ENCODE data around the gene COL1A1.
A peak's percentile ranks its signal among the peaks of the same experiment; 100 is the strongest.

Gene COL1A1

DNA sequence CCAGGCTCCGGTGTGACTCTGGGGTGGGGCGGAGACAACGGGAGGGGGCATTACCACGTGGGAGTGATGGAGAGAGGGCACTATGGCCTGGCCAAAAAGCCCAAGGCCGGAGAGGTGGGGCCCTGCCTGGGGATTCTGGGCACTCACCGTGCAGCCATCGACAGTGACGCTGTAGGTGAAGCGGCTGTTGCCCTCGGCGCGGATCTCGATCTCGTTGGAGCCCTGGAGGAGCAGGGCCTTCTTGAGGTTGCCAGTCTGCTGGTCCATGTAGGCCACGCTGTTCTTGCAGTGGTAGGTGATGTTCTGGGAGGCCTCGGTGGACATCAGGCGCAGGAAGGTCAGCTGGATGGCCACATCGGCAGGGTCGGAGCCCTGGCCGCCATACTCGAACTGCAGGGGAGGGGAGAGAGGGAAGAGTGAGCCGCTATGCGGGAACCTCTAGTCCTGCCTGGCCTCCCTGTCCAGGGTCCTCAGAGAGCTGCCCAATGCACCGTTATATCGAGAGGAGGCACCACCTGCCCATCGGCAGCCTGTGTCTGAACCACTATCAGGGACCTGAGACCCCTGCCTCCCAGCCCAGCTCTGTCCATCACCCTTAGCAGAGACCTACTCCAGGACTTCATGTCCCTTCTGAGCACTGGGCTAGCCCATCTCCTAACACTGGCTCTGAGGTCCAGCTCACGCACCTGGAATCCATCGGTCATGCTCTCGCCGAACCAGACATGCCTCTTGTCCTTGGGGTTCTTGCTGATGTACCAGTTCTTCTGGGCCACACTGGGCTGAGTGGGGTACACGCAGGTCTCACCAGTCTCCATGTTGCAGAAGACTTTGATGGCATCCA is 15.6 kb downstream of the COL1A1 start:
- no peak for DNase-seq

DNA sequence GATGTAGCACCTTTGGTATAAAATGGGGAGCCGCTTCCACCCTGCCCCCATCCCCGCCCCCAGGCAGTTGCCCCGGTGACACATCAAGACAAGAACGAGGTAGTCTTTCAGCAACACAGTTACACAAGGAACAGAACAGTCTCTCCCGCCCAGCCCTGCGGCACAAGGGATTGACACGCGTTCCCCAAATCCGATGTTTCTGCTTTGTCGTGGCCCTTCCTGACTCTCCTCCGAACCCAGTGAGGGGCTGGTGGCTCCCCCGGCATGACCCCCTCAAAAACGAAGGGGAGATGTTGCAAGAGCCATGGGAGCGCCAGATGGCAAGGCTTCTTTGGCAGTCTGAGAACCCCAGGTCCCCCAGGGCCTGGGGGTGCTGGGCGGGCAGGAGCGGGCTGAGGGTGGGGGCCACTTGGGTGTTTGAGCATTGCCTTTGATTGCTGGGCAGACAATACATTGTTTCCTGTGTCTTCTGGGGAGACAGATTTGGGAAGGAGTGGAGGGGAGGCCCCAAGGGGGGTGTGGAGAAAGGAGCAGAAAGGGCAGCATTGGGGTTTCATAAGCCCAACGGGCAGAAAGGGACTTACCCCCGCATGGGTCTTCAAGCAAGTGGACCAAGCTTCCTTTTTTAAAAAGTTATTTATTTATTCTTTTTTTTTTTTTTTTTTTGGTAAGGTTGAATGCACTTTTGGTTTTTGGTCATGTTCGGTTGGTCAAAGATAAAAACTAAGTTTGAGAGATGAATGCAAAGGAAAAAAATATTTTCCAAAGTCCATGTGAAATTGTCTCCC is 16.6 kb downstream of the COL1A1 start:
- DNase-seq = no peak

DNA sequence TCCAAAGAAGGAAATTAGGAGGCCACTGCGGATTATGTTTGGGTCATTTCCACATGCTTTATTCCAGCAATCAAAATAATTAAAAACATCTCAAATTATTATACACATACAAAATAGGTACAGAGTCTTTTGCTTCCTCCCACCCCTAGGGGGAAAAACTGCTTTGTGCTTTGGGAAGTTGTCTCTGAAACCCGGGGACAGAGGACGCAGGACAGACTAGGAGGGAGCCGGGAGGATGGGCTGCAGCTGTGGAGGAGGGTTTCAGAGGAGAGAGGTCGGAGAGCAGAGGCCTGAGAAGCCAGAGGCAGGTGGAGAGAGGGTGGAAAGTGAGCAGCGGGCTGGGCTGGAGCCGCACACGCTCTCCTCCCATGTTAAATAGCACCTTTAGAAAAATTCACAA is 17.4 kb downstream of the COL1A1 start:
- no peak for DNase-seq

DNA sequence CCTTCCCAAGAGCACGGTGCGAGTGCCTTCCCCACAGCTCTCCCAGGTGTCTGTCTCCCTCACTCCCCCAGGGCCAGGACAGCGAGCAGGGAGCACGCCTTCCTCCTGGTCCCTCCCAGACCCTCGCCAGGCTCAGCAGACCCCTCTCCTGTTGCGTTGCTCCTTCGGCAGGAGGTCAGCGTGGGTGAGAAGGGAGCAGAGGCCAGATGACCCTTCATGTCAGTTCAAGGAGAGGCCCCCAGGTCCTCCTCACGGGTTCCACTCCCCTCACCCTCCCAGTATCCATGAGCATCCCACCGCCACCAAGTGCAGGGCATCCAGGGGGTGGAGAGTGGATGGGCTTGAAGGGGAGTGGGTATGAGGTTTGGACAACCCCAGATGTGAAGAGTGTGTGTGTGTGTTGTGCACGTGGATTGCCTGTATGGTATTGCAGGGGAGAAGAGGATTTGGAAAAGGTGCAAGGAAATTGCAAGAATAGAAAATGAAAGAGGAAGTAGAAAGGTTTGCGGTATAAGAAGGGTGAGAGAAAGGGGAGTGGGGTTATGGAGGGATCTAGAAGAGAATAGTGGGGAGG is 17.9 kb downstream of the COL1A1 start:
- no peak for DNase-seq

DNA sequence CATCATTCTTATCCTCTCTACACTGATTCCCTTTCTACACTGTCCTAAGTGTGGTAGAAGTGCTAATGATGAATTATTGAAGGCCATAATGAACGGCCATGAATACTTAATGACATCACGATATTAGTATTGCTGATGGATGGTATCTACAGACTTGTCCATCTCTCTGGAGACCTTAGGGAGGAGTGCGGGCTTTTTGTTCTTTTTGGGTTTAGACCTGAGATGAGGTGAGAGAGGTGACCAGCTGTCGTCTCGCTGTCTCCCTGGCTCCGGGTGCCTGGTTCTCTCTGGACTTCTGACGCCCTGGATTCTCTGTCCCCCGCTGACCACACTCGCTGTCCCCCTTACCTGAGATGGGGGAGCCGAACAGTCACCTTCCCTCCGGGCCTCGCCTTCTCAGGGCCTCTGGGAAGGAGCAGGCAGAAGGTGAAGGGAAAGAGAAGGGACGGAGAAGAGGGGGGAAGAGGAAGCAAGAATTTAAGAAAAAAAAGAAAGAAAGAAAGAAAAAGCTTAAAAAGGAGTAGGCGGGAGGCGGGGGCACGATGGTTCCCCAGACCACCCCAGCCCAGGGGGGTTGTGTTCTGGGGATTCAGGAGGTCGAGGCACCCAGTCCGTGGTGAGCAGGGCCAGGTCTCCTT is 18.5 kb downstream of the COL1A1 start:
- DNase-seq = no peak

DNA sequence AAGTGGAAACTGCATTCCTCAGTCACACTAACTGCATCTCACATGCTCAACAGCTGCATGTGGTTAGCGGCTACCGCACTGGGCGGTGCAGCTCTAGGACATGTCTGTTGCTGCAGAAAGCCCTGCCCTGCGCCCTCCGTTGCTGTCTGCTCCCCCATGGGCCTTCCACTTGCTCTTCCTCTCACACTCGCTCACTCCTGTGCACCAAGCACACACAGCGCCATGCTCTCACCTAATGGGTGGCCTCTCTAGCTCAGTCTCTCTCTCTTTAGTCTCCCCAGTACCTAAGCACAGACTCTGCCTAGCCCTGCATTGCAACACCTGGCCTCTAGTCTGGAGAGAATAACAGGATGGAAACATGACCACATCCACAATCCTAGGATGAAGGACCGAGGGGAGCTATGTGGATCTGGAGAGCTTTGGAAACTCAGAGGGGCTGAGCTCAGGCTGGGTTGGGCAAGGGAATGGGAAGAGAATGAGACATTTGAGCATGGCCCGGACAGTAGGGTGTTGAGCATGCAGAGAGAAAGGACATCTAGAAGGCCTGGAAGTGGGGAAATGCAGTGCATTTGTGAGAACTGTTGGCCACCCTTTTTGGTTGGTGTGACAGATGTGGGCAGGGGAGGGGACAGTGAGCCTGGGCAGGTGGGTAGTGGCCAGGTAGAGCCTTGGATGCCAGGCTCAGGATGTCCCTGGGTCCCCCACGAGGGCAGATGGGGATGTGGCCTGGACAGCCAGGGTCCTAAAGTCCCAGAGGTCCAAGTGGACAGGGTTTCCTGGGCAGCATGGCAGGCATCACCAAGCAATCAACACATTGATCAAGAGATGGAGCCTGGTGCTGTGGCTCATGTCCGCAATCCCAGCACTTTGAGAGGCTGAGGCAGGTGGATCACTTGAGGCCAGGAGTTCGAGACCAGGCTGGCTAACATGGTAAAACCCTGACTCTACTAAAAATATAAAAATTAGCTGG is 19.6 kb downstream of the COL1A1 start:
- DNase-seq = no peak

DNA sequence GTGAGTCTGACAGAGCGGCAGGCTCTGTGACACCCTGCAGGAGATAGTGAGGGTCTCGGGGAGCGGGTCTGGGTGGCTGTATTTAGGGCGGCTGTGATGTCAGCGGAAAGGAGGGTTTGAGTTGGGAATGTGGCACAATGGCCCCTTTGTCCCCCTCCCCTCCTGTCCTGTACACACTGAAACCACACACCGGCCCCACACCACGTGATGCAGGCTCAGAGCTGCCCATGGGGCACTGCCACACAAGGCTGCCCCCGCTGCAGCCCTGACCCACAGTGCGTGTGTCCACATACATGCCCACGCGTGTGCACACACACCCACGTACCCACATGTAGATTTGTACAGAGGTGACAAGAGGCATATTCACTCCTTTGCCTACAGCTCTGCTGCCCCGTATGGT is 20.3 kb downstream of the COL1A1 start:
- DNase-seq = no peak

DNA sequence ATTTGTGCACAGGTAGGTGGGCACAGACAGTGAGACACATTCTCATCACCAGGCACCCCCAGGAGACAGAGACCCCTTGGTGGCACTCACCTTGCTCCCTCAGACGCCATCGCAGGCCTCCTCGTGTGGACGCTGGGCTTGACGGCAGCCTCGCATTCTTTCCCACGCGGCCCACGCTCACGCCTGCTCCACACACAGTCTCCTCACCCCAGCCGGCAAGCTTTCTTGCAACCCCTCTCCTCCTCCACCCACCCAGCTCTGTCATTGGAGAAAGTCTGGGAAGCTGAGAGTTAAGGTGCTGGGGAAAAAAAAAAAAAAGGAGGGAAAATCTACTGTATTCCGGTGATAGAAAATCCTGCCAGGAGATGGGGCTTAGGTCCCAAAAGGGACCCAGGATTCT is 20.8 kb downstream of the COL1A1 start:
- no peak for DNase-seq

DNA sequence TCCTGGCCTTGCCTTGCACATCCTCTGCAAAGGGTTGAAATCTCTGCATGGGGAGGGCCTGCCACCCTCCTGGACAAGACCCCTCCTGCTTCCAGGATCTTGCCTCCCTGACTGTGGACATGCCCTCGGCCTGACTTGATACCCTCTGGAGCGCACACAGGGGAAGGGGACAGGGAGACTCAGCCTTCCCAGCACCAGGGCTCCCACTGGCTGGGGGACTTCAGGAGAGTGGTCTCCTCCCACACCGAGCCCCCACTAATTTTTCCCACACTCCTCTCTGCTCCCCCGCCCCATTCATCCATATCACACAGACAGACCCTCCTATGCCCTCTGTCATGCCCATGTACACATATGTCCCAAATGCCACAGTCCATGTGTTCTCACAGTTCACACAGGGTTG is 21.3 kb downstream of the COL1A1 start:
- DNase-seq = no peak

DNA sequence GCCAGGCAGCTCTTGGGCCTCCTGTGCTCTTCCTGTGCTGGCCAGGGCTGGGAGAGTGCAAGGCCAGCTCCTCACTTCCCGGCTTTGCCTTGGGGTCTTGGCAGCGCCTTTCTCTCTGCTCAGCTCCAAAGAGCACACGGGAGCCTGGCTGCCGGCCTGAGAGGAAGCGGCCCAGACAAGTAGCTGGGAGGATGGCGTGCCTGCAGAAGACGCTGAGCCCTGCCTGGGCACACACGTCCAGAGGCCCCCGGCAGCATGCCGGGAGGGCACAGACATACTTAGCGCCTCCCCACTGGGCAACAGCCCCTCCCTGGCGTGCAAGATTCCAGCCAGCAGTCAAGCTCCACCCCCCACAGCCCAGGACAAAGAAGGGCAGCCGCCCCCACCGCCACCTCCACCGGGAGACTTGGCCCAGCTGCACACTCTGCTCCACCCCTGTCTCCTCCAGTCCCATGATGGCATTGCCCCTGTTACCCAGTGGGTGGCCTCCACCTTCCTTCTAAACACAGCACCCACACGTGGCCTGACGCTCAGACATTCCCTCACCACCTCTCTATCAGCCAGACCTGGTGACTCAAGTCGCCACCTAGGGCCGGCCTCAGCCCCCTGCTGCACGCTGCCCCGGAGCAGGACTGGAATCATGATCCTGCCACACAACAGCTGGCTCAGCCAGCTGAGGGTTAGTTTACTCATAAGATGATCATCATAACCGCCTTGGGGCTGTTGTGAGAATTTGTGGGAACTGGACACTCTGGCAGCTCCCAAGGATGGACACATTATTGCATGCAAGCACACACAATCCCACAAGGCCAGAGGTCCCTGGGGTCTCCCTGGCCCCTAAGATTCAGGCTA is 23.2 kb downstream of the COL1A1 start:
- DNase-seq = peak; percentile 33

DNA sequence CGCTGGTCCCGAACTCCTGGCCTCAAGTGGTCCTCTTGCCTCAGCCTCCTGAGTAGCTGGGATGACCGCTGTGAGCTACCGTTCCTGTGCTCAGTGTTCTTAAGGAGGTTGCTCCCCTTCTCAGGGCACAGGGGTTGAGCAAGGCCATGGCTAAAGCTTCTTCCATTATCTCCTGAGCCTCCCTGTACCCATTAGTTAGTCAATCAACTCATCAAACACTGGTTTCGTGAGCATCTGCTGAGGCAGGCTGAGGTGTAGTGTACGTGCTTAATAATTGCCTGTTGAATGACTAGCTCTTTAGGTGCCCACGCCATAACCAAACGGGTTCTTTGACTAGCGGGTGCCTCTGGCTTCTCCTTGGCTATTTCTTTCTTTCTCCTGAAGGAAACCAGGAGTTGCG is 24.0 kb downstream of the COL1A1 start:
- DNase-seq = no peak

DNA sequence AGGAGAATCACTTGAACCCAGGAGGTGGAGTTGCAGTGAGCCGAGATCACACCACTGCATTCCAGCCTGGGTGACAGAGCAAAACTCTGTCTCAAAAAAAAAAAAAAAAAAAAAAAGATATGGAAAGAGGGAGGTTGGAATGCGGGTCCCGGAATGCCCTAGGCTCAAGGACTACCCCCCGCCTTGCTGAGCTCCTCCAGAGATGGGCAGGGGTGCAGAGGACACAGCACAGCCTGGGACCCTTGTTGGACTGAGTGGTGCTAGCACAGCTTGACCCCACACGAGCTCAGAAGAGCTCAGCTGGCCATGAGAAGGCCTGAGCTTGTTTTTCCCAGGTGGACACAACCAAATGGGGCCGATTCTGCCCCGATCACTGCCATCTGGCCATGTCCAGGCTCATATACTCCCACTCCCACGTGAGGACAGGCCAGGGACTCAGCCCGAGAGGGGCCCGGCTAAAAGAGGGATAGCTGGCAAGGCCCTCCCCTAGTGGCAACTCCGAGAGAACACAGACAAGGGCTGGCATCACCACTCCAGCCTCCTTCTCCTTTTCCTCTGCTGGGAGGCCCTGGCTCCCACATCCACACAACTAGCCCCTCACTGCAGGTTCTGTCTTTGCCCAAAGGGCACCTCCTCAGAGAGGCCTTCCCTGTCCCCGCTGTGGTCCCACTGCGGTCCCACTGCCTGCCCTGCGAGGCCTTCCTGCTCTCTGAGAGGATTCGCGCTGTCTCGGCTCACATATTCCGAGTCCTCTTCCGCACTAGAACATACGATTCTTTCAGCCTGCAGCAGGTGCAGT is 24.7 kb downstream of the COL1A1 start:
- DNase-seq = no peak

DNA sequence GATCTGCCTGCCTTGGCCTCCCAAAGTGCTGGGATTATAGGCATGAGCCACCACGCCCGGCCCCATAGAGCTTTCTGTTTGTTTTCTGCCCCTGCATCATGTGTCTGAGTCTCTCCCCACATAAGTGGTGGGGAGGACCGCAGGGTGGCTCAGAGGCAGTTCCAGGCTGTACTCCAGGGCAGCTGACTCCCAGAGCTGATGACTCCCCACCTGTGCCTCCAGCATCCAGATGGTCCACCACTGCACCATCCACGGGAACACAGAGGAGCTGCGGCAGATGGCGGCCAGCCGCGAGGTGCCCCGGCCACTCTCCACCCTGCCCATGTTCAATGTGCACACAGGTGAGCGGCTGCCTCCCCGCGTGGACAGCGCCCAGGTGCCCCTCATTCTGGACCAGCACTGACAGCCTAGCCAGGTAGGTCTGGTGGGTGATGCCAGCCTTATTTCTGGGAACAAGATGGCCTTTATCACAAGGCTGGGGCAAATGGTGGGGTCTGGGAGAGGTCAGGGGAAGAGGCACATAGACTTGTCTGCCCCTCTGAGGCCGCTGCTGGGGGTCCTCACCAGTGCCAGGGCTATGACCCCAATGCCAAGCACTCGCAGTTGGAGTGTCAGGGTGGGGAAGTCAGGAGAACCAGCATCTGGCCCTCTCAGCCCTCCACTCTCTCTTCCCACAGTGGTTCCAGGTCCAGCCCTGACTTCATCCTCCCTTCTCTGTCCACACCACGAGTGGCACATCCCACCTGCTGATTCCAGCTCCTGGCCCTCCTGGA is 26.2 kb downstream of the COL1A1 start:
- DNase-seq = no peak

DNA sequence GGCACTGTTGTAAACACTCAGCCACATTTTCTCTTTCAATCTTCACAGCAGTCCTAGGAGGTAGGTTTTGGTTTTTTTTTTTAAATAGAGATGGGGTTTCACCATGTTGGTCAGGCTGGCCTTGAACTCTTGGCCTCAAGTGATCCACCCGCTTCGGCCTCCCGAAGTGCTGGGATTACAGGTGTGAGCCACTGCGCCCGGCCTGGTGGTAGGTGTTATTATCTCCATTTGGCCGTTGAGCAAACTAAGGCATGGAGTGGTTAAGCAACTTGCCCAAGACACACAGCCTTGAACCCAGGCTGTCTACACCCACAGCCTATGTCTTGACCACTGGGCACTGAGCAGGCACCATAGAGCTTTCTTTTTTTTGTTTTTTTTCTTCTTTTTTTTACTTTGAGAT is 27.0 kb downstream of the COL1A1 start:
- no peak for DNase-seq

DNA sequence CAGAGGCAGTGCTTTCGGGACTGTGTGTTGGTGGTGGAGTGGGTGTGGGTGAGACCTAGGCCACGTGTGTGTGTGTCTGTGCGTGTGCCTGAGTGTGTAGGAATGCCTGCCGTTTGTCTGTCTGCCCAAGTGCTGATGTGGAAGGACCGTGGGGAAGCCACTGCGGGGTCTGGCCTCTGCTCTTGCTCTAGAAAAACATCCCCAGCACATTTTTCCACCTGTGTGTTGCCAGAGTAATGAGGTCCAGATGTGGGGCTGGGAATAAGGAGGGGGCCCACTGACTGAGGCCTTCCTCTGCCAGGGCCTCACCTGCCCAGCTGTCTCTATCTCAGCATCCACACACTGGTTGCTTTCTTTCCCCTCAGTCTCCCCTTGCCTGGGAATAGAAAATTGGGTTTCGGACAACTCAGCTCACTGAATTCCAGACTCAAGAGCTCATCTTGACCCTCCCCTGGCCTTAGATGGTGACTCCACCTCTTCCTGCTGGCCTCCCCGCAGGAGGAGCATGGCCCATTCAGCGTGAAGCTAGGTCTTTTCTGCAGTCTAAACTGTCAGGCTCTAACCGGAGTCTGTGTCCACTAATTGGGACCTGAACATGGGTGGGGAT is 28.0 kb downstream of the COL1A1 start:
- DNase-seq = no peak

DNA sequence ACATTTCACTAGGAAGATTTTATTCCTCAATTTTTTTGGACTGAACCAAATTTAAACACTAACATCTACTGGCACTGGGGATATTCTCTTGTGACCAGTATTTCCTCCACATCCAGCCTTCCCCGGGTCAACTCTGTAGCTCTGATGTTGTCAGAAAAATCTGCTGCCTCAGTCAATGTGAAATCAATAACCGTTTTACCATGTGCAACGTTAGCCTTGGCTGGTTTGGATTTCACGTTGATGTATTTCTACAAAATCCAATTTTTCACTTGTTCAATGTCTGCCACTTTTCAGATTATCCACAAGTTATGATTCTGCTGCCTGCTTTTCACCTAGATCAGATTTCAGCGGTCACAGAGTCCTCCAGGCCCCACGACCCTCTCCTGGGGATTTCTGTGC is 28.5 kb downstream of the COL1A1 start:
- no peak for DNase-seq

DNA sequence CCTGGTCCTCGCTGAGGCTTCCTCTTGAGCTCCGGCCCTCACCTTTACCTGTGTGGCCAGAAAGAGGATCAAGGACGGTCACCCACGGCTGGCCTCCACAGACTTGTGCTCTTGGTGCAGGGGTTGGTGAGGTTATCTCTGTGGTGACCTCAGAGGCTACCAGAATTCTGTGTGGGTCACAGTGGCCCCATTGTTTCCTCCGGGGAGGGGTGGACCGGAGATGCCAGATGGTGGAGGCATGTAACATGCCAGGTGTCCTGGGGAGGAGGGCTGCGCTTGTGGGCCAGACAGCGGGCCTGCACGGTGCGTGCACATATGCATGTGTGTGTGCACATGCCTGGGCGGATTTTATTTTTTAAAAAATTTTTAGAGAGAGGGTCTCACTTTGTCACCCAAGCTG is 29.3 kb downstream of the COL1A1 start:
- DNase-seq = no peak

DNA sequence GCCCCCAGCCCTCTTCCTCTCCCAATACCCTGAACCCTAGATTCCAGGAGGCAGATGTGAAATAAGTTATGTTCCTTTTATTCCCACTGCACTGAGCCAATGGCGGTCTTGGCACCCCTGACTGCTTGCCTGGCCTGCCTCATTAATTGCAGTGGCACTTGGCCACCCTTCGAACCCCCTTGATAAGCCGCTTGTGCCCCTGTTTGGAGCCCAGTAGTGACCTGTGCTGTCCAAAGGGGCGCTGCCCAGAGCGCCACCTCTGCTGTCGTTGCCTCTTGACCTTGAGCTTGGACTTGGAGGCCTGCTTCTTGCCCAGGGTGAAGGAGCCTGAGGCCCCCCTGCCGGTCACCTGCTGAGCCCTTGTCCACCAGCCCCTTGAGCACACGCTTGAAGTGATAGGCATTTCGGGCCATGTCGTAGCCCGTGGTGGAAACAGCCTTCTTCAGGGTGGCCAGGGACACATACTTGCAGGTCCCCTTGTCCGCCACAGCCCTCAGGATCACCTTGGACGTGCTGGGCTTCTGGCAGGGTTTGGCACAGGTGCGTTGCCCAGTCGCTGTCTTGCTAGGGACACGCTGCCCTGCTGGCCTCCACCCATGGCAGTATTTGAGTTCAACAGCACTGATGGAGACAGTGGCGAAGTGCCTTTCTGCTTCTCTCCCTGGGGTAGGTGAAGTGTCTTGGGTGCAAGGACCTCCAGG is 29.9 kb downstream of the COL1A1 start:
- DNase-seq = no peak
